WERI-Rb-1 (cell line): ENCODE data around the gene EEF1A2.

ENCODE experiments used
- DNase-seq: peaks from one replicate; pipeline ENCODE4 v3.0.0-alpha.2; 2020
- H3K27ac ChIP-seq: fragments of 250-450 bp; sonication (Bioruptor Pico); 2 replicates; pipeline ENCODE4 v1.5.1; 2020; ENCODE audit warnings: mild to moderate bottlenecking, moderate library complexity
- H3K27me3 ChIP-seq: fragments of 250-450 bp; sonication (Bioruptor Pico); 2 replicates; pipeline ENCODE4 v1.5.1; 2021; ENCODE audit warnings: mild to moderate bottlenecking, low read depth, moderate library complexity; ENCODE audit not compliant: insufficient read depth, severe bottlenecking
- H3K36me3 ChIP-seq: fragments of 250-450 bp; sonication (Bioruptor Pico); 2 replicates; pipeline ENCODE4 v1.5.1; 2020; ENCODE audit warnings: mild to moderate bottlenecking, moderate library complexity
- H3K4me3 ChIP-seq: 2 replicates; pipeline ENCODE4 v1.5.1; 2011; ENCODE audit warnings: low read depth, mild to moderate bottlenecking, control low read depth, low read length
- H3K9me3 ChIP-seq: fragments of 250-450 bp; sonication (Bioruptor Pico); 2 replicates; pipeline ENCODE4 v1.5.1; 2021; ENCODE audit warnings: mild to moderate bottlenecking, moderate library complexity; ENCODE audit not compliant: severe bottlenecking
- CTCF ChIP-seq: IDR thresholded peaks from 2 replicates; pipeline ENCODE4 v1.5.1; 2011; ENCODE audit warnings: low read depth, mild to moderate bottlenecking, control low read depth, inconsistent platforms, low read length

The EEF1A2 gene

GRCh38 chr20:63505723-63506122 lies 6.8 kb upstream of the EEF1A2 start:
- Histone ChIP-seq H3K4me3 (no peak overlapping the region), H3K27me3 (no peaks in the 10 kb centered on the region), H3K9me3 (peaks cover 15% of the 10 kb centered on the region), H3K27ac (no peak overlapping the region), H3K36me3 (no peaks in the 10 kb centered on the region)
- no peak for DNase-seq
- no peak for TF ChIP-seq CTCF

GRCh38 chr20:63505281-63505680 lies 6.4 kb upstream of the EEF1A2 start:
- Histone ChIP-seq H3K27me3 (no peaks in the 10 kb centered on the region), H3K4me3 (no peak overlapping the region)
- DNase-seq, result no peak

GRCh38 chr20:63504642-63505041 lies 5.8 kb upstream of the EEF1A2 start:
- TF ChIP-seq CTCF, result no peak
- Histone ChIP-seq H3K36me3 (no peaks in the 10 kb centered on the region), H3K27me3 (no peaks in the 10 kb centered on the region), H3K4me3 (no peak overlapping the region), H3K27ac (no peak overlapping the region), H3K9me3 (peaks cover 15% of the 10 kb centered on the region)
- no peak for DNase-seq

More at GRCh38 chr20:63505281-63505680, 6.4 kb upstream of the EEF1A2 start:
- TF ChIP-seq CTCF, result no peak
- H3K36me3 ChIP-seq, result no peaks in the 10 kb centered on the region
- H3K27ac ChIP-seq, result no peak overlapping the region
- peaks cover 15% of the 10 kb centered on the region for H3K9me3 ChIP-seq

GRCh38 chr20:63503524-63503923 lies 4.6 kb upstream of the EEF1A2 start:
- no peak overlapping the region for H3K27ac ChIP-seq
- no peak for DNase-seq
- H3K36me3 ChIP-seq, result no peaks in the 10 kb centered on the region
- H3K4me3 ChIP-seq, result no peak overlapping the region
- no peak for TF ChIP-seq CTCF
- no peaks in the 10 kb centered on the region for H3K27me3 ChIP-seq
- H3K9me3 ChIP-seq, result peaks cover 15% of the 10 kb centered on the region

GRCh38 chr20:63502671-63503172 lies 3.8 kb upstream of the EEF1A2 start:
- H3K27me3 ChIP-seq, result no peaks in the 10 kb centered on the region
- H3K4me3 ChIP-seq, result no peak overlapping the region
- TF ChIP-seq CTCF, result no peak
- H3K36me3 ChIP-seq, result no peaks in the 10 kb centered on the region; the same call in 1 of the 2 replicates
- no peak for DNase-seq
- H3K27ac ChIP-seq, result peak overlapping the region; percentile 47
- H3K9me3 ChIP-seq, result peaks cover 8% of the 10 kb centered on the region

GRCh38 chr20:63501818-63502670 lies 3.2 kb upstream of the EEF1A2 start:
- peaks cover 6% of the 10 kb centered on the region for H3K36me3 ChIP-seq
- DNase-seq, result peak; percentile 84
- peak overlapping the region; percentile 47 for H3K27ac ChIP-seq
- H3K9me3 ChIP-seq, result peaks cover 8% of the 10 kb centered on the region
- peak overlapping the region; percentile 48 for H3K4me3 ChIP-seq
- H3K27me3 ChIP-seq, result no peaks in the 10 kb centered on the region
- no peak for TF ChIP-seq CTCF
